Measurements from ENCODE around the gene SPATA21. TPM values are rescaled to one million over a fixed set of nuclear protein-coding genes. Genes with fewer than 3 reads are reported as not detected.

The SPATA21 gene
- total and polyA plus RNA-seq, 2 donors from 2014 or later, result not detected

- no peak for TF ChIP-seq CTCF (IDR thresholded peaks at IDR 0.05; ENCODE audit: borderline replicate concordance, extremely low read depth, insufficient read depth)
- H3K4me3 ChIP-seq (ENCODE audit: low read length in 3 of 3), result no peak overlapping the region
- intact Hi-C loops (cut with DNase I), result no loop called here
- H3K9ac ChIP-seq (ENCODE audit: low read length in 3 of 3), result no peak overlapping the region
- FAIRE-seq, result no peak
- peaks cover 0 to 2% (median 0%) of the 10 kb centered on the region in 3 donors for H3K36me3 ChIP-seq (ENCODE audit: control insufficient read depth in 2 of 3, insufficient read depth in 3 of 3, low read length in 3 of 3)
- no peak for DNase-seq
- peaks cover 9 to 31% (median 23%) of the 10 kb centered on the region in 3 donors for H3K4me1 ChIP-seq (ENCODE audit: control insufficient read depth in 2 of 3, insufficient read depth in 2 of 3, low read depth in 1 of 3, low read length in 3 of 3)
- no peak overlapping the region for H3K27ac ChIP-seq (ENCODE audit: low read depth in 2 of 2, low read length in 2 of 2)
- no peaks in the 10 kb centered on the region for H3K27me3 ChIP-seq (ENCODE audit: control insufficient read depth, insufficient read depth, low read length)
- H3K9me3 ChIP-seq (ENCODE audit: control insufficient read depth in 2 of 3, insufficient read depth in 1 of 3, low read length in 3 of 3), result no peaks in the 10 kb centered on the region
Measured at GRCh38 chr1:16371725-16372124, 65.5 kb downstream of the SPATA21 start.

DNA sequence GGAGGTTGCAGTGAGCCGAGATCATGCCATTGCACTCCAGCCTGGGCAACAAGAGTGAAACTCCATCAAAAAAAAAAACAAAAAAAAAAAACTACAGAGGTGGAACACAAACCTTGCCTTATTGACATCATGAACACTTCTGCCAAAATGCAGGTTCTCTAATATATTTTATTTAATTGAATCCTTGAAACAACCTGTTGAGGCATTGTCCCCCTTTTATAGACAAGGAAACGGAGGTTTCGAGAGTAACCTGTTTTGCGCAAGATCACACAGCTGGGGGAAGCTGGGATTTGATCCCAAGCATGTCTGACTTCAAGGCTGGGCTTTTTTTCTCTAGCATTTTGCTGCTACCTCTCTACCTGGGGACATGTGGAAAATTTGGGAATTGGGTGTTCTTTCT is 67.4 kb downstream of the SPATA21 start:
- no peak overlapping the region for H3K27ac ChIP-seq (ENCODE audit: low read depth in 2 of 2, low read length in 2 of 2)
- no peak for DNase-seq
- no peaks in the 10 kb centered on the region for H3K9me3 ChIP-seq (ENCODE audit: control insufficient read depth in 2 of 3, insufficient read depth in 1 of 3, low read length in 3 of 3)
- peaks cover 6 to 17% (median 10%) of the 10 kb centered on the region in 3 donors for H3K4me1 ChIP-seq (ENCODE audit: control insufficient read depth in 2 of 3, insufficient read depth in 2 of 3, low read depth in 1 of 3, low read length in 3 of 3)
- H3K36me3 ChIP-seq (ENCODE audit: control insufficient read depth in 2 of 3, insufficient read depth in 3 of 3, low read length in 3 of 3), result peaks cover 0 to 2% (median 0%) of the 10 kb centered on the region in 3 donors
- intact Hi-C loops (cut with DNase I), result no loop called here
- no peak for TF ChIP-seq CTCF (IDR thresholded peaks at IDR 0.05; ENCODE audit: borderline replicate concordance, extremely low read depth, insufficient read depth)
- no peaks in the 10 kb centered on the region for H3K27me3 ChIP-seq (ENCODE audit: control insufficient read depth, insufficient read depth, low read length)
- H3K9ac ChIP-seq (ENCODE audit: low read length in 3 of 3), result no peak overlapping the region
- no peak overlapping the region for H3K4me3 ChIP-seq (ENCODE audit: low read length in 3 of 3)
- no peak for FAIRE-seq

DNA sequence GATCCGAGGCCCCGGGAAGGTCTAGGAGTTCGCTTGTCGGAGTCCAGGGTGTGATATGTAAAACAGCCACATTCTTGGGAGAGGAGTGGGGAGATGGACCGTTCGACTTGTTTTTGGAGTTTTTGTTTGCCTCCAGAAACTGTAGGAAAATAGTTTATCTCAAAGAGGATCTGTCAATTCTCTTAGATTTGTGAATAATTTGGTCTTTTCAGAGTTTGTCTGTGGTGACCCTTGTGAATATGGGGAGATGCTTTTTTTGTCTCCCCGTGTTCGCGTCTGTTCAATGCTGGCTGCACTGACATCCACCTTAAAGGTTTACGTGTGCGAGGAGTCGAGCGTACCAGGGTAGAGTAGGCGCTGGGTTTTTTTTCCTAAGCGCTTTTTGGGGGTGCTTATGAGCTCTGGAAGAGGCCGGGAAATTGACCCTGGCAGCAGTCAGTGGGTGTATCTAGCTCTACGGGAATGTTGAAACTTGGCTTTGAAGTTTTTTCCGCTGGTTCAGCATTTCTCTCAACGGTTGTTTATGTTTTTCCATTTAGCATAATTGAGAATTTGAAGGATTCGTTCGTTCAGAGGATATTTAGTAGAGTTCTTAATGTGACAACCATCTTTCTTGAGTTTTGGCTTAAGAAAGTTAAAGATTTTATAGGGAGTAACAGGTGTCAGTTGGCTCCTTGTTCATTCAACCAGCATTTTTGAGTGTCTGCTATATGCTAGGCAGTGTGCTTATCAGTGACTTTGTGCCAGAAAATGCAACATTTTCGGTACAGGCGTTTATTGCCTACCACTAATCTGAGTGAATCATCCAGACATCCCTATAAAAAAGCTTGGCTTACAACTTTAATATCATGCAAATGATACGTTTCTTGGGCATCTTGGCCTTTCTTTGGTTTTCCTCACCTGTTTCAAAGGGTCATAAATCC is 69.0 kb downstream of the SPATA21 start:
- peak overlapping the region; percentile 79 to 94 (median 84) for H3K4me3 ChIP-seq (ENCODE audit: low read length in 3 of 3)
- peaks cover 0 to 2% (median 0%) of the 10 kb centered on the region in 3 donors for H3K36me3 ChIP-seq (ENCODE audit: control insufficient read depth in 2 of 3, insufficient read depth in 3 of 3, low read length in 3 of 3)
- peak overlapping the region; percentile 96 to 98 for H3K27ac ChIP-seq (ENCODE audit: low read depth in 2 of 2, low read length in 2 of 2)
- peaks cover 4 to 11% (median 4%) of the 10 kb centered on the region in 3 donors for H3K4me1 ChIP-seq (ENCODE audit: control insufficient read depth in 2 of 3, insufficient read depth in 2 of 3, low read depth in 1 of 3, low read length in 3 of 3)
- DNase-seq, result peak in 1 of 5 donors; percentile 37
- no peaks in the 10 kb centered on the region for H3K9me3 ChIP-seq (ENCODE audit: control insufficient read depth in 2 of 3, insufficient read depth in 1 of 3, low read length in 3 of 3)
- no peak for FAIRE-seq
- H3K27me3 ChIP-seq (ENCODE audit: control insufficient read depth, insufficient read depth, low read length), result no peaks in the 10 kb centered on the region
- intact Hi-C loops (cut with DNase I), result no loop called here
- TF ChIP-seq CTCF (IDR thresholded peaks at IDR 0.05; ENCODE audit: borderline replicate concordance, extremely low read depth, insufficient read depth), result no peak
- peak overlapping the region; percentile 74 to 97 (median 87) for H3K9ac ChIP-seq (ENCODE audit: low read length in 3 of 3)
